HepG2 (cell line): ENCODE data around the gene PERP. TPM values are rescaled to one million over a fixed set of nuclear protein-coding genes. Genes with fewer than 3 reads are reported as not detected.

Experiments
- ADNP ChIP-seq: sonication (generic); formaldehyde crosslinking; IDR thresholded peaks from 2 replicates; pipeline ENCODE4 v1.4.0; 2020; ENCODE audit warnings: missing genetic modification reagents
- CREM ChIP-seq, 2 experiments: sonication (generic) in 1 of 2; formaldehyde crosslinking in 1 of 2; IDR thresholded peaks; 2 replicates each; pipeline versions ENCODE4 v1.4.0 to v1.6.1; 2016 to 2020; ENCODE audit warnings: antibody characterized with exemption in 1 of 2, mild to moderate bottlenecking in 1 of 2, missing genetic modification reagents in 1 of 2
- ESRRA ChIP-seq: sonication (generic); formaldehyde crosslinking; IDR thresholded peaks from 2 replicates; pipeline ENCODE4 v1.5.1; 2020; ENCODE audit warnings: mild to moderate bottlenecking, low read depth, missing genetic modification reagents
- FOXA3 ChIP-seq: IDR thresholded peaks from 2 replicates; pipeline ENCODE4 v1.6.1; 2016; ENCODE audit warnings: missing genetic modification reagents, missing compliant biosample characterization
- GATAD2A ChIP-seq: IDR thresholded peaks from 2 replicates; pipeline ENCODE4 v1.6.1; 2016
- HHEX ChIP-seq: IDR thresholded peaks from 2 replicates; pipeline ENCODE4 v1.6.1; 2016; ENCODE audit warnings: control low read depth
- HNF4G ChIP-seq, 2 experiments: sonication (generic) in 1 of 2; formaldehyde crosslinking in 1 of 2; IDR thresholded peaks; 2 replicates each; pipeline versions ENCODE4 v1.4.0 to v1.6.1; 2011 to 2020; ENCODE audit warnings: borderline replicate concordance in 2 of 2, low read depth in 2 of 2, mild to moderate bottlenecking in 2 of 2, low read length in 1 of 2, missing genetic modification reagents in 1 of 2, moderate library complexity in 1 of 2
- IKZF4 ChIP-seq: sonication (generic); formaldehyde crosslinking; IDR thresholded peaks from 2 replicates; pipeline ENCODE4 v1.5.1; 2020; ENCODE audit warnings: borderline replicate concordance, mild to moderate bottlenecking, low read depth, missing genetic modification reagents; ENCODE audit errors: not compliant biosample characterization
- RFX1 ChIP-seq: fragments of 450-650 bp; IDR thresholded peaks from 2 replicates; pipeline ENCODE4 v1.6.1; 2017
- SP2 ChIP-seq: sonication (generic); formaldehyde crosslinking; IDR thresholded peaks from 2 replicates; pipeline ENCODE4 v1.5.1; 2020; ENCODE audit warnings: mild to moderate bottlenecking, missing genetic modification reagents
- ZBTB20 ChIP-seq: sonication (generic); formaldehyde crosslinking; IDR thresholded peaks from 2 replicates; pipeline ENCODE4 v1.8.1; 2023; ENCODE audit warnings: missing genetic modification reagents, low read depth, mild to moderate bottlenecking, borderline replicate concordance
- ZFX ChIP-seq: sonication (generic); formaldehyde crosslinking; IDR thresholded peaks from 2 replicates; pipeline ENCODE4 v1.4.0; 2020; ENCODE audit warnings: mild to moderate bottlenecking, low read depth, missing genetic modification reagents, moderate library complexity
- ZNF589 ChIP-seq: sonication (generic); formaldehyde crosslinking; conservative IDR thresholded peaks from 2 replicates; pipeline ENCODE4 v1.8.0; 2022; ENCODE audit warnings: mild to moderate bottlenecking, moderate library complexity, missing genetic modification reagents
- ZNF607 ChIP-seq: sonication (generic); formaldehyde crosslinking; IDR thresholded peaks from 2 replicates; pipeline ENCODE4 v1.5.1; 2020; ENCODE audit warnings: missing genetic modification reagents, mild to moderate bottlenecking, borderline replicate concordance
- polyA plus RNA-seq, 8 experiments: library from polyadenylated mRNA; depleted of rRNA in 3 of 8; stranded (reverse) in 7 of 8; unstranded in 1 of 8; fragments of >200 nt; fragmentation: Illumina TruSeq in 4 of 8; extraction: Trizol in 4 of 8; gene quantifications; 2 replicates each; pipeline versions ENCODE4 v1.2.1 to v1.2.3, GENCODE V29; 2011 to 2016; ENCODE audit warnings: low read depth in 4 of 8, missing spikeins in 1 of 8, mixed read lengths in 1 of 8; ENCODE audit not compliant: insufficient read depth in 1 of 8
- total RNA-seq, 5 experiments: library from RNA; depleted of rRNA; stranded (reverse); fragments of >200 nt; fragmentation: Illumina TruSeq; extraction: Trizol; gene quantifications; 2 replicates each; pipeline ENCODE4 v1.2.3, GENCODE V29; 2016; ENCODE audit warnings: low read depth in 1 of 5
- TF ChIP-seq, protein P1 (sequence below), 2 experiments: sonication (generic) in 1 of 2; formaldehyde crosslinking in 1 of 2; IDR thresholded peaks; 2 replicates each; pipeline versions ENCODE4 v1.4.0 to v1.6.1; 2018 to 2020; ENCODE audit warnings: missing genetic modification reagents in 2 of 2, borderline replicate concordance in 1 of 2, low read depth in 1 of 2, mild to moderate bottlenecking in 1 of 2, missing biosample characterization in 1 of 2
- TF ChIP-seq, protein P2 (sequence below): IDR thresholded peaks from 2 replicates; pipeline ENCODE4 v1.6.1; 2016; ENCODE audit warnings: low read depth
- TF ChIP-seq, protein P3 (sequence below): sonication (generic); formaldehyde crosslinking; IDR thresholded peaks from 2 replicates; pipeline ENCODE4 v1.5.0; 2020; ENCODE audit warnings: missing genetic modification reagents
- TF ChIP-seq, protein P4 (sequence below): fragments of 450-650 bp; IDR thresholded peaks from 2 replicates; pipeline ENCODE4 v1.6.1; 2017; ENCODE audit warnings: mild to moderate bottlenecking
- TF ChIP-seq, protein P5 (sequence below): IDR thresholded peaks from 2 replicates; pipeline ENCODE4 v1.6.1; 2016

Gene PERP
- total and polyA plus RNA-seq, 2 of the 13 experiments (the other 11 are each of a cell fraction or from before 2014, with no cell fraction given) = 26.0 to 53.0 TPM

DNA sequence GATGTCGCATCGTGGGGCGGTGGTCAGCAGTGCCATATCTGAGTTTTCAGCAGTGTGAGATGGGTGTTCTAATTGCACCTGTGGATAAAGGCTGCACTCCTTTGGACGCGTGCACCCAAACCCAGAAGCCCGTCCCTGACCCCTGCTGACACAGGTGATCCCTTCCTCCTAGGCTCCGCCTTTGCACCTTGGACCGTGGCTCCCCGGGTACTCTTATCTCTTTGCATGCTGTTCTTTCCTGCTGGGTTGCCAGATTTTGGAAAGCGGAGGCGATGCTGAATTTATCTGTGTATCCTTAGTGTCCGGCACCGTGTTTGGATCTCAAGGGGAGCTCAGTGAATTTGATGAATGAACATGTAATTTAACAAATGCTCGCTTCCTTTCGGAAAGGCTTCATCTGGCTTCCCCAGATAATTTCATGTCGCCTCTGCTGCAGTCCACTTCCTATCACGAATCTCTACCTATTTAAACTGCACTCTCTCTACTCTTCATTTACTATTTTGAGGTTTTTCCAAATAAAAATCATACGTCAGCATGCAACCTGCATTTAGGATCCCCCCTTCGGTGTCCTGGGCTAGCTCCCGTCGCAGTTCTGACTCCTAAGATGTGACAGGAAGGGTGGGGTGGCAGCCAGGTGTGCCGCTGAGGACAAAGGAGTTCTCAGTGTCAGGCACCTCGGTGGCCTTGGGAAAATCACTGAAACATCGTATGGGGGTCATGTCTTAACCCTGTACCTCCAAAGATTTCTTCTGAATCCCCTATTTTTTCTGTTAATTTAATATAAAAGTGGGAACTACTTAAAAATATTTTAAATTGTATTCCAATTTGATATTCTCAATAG lies 753 bp upstream of the PERP start (continued):
- TF ChIP-seq ESRRA (CRISPR knock-in tag) (peak; percentile 79; the same call in 1 of the 2 replicates), SP2 (CRISPR knock-in tag) (no peak), ZNF589 (CRISPR knock-in tag) (0 out of 2 replicates have a peak, but pooled peaks have one; percentile 38), CREM (IDR thresholded peaks at IDR 0.05) (peak; percentile 47; the same call in 1 of the 2 replicates), CREM (CRISPR knock-in tag; IDR thresholded peaks at IDR 0.05) (no peak), GATAD2A (CRISPR knock-in tag) (peak; percentile 69), IKZF4 (CRISPR knock-in tag) (no peak), ADNP (CRISPR knock-in tag) (no peak), RFX1 (no peak), HNF4G (IDR thresholded peaks at IDR 0.05; ENCODE audit: borderline replicate concordance, low read depth, low read length) (peak; percentile 70), HNF4G (CRISPR knock-in tag; IDR thresholded peaks at IDR 0.05; ENCODE audit: borderline replicate concordance, low read depth) (0 out of 2 replicates have a peak, but pooled peaks have one; percentile 45), HHEX (CRISPR knock-in tag) (no peak), ZNF607 (CRISPR knock-in tag) (no peak), ZBTB20 (no peak), ZFX (CRISPR knock-in tag) (no peak), FOXA3 (CRISPR knock-in tag) (no peak; the same call in none of the 2 replicates)
- TF ChIP-seq, protein P1, sequence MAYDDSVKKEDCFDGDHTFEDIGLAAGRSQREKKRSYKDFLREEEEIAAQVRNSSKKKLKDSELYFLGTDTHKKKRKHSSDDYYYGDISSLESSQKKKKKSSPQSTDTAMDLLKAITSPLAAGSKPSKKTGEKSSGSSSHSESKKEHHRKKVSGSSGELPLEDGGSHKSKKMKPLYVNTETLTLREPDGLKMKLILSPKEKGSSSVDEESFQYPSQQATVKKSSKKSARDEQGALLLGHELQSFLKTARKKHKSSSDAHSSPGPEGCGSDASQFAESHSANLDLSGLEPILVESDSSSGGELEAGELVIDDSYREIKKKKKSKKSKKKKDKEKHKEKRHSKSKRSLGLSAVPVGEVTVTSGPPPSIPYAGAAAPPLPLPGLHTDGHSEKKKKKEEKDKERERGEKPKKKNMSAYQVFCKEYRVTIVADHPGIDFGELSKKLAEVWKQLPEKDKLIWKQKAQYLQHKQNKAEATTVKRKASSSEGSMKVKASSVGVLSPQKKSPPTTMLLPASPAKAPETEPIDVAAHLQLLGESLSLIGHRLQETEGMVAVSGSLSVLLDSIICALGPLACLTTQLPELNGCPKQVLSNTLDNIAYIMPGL (CRISPR knock-in tag; IDR thresholded peaks at IDR 0.05; ENCODE audit: borderline replicate concordance in 1 of 2, low read depth in 1 of 2) = peak in 1 of 2 experiments; percentile 13; a peak in 1 of 4 replicates
- TF ChIP-seq, protein P2, sequence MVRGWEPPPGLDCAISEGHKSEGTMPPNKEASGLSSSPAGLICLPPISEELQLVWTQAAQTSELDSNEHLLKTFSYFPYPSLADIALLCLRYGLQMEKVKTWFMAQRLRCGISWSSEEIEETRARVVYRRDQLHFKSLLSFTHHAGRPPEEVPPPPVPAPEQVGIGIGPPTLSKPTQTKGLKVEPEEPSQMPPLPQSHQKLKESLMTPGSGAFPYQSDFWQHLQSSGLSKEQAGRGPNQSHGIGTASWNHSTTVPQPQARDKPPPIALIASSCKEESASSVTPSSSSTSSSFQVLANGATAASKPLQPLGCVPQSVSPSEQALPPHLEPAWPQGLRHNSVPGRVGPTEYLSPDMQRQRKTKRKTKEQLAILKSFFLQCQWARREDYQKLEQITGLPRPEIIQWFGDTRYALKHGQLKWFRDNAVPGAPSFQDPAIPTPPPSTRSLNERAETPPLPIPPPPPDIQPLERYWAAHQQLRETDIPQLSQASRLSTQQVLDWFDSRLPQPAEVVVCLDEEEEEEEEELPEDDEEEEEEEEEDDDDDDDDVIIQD = peak; percentile 54; the same call in 1 of the 2 replicates
- TF ChIP-seq, protein P3, sequence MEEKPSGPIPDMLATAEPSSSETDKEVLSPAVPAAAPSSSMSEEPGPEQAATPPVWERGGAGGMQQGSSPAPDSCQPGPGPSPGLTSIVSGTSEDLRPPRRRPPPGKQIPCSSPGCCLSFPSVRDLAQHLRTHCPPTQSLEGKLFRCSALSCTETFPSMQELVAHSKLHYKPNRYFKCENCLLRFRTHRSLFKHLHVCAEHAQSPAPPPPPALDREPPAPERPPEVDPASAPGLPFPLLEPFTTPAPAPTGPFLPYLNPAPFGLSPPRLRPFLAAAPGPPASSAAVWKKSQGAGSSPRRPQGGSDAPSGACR (CRISPR knock-in tag) = no peak
- TF ChIP-seq, protein P4, sequence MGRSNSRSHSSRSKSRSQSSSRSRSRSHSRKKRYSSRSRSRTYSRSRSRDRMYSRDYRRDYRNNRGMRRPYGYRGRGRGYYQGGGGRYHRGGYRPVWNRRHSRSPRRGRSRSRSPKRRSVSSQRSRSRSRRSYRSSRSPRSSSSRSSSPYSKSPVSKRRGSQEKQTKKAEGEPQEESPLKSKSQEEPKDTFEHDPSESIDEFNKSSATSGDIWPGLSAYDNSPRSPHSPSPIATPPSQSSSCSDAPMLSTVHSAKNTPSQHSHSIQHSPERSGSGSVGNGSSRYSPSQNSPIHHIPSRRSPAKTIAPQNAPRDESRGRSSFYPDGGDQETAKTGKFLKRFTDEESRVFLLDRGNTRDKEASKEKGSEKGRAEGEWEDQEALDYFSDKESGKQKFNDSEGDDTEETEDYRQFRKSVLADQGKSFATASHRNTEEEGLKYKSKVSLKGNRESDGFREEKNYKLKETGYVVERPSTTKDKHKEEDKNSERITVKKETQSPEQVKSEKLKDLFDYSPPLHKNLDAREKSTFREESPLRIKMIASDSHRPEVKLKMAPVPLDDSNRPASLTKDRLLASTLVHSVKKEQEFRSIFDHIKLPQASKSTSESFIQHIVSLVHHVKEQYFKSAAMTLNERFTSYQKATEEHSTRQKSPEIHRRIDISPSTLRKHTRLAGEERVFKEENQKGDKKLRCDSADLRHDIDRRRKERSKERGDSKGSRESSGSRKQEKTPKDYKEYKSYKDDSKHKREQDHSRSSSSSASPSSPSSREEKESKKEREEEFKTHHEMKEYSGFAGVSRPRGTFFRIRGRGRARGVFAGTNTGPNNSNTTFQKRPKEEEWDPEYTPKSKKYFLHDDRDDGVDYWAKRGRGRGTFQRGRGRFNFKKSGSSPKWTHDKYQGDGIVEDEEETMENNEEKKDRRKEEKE = no peak
- TF ChIP-seq, protein P5, sequence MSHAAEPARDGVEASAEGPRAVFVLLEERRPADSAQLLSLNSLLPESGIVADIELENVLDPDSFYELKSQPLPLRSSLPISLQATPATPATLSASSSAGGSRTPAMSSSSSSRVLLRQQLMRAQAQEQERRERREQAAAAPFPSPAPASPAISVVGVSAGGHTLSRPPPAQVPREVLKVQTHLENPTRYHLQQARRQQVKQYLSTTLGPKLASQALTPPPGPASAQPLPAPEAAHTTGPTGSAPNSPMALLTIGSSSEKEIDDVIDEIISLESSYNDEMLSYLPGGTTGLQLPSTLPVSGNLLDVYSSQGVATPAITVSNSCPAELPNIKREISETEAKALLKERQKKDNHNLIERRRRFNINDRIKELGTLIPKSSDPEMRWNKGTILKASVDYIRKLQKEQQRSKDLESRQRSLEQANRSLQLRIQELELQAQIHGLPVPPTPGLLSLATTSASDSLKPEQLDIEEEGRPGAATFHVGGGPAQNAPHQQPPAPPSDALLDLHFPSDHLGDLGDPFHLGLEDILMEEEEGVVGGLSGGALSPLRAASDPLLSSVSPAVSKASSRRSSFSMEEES (CRISPR knock-in tag) = no peak
